Panc1 (cell line): ENCODE data around the gene ROBO4. TPM values are rescaled to one million over a fixed set of nuclear protein-coding genes. Genes with fewer than 3 reads are reported as not detected.

ENCODE experiments used
- ATAC-seq: fragments of 200-7000 bp; cut with Tn5 transposase; 2 replicates; pipeline ENCODE4 v1.9.1; 2020; ENCODE audit warnings: mild to moderate bottlenecking, moderate library complexity
- BruUV-seq: library from RNA; stranded (reverse); fragments of 400-500 nt; replicated peaks from 2 replicates; lab custom pipeline; 2021; lab: Mats Ljungman, UMichigan
- CTCF ChIA-PET: fragments of 300-600 bp; sonication (Branson Sonifier 250); formaldehyde crosslinking; loops from one replicate; lab custom pipeline; 2022; ENCODE audit warnings: antibody characterized with exemption; lab: Charles Lee
- POLR2A ChIA-PET: fragments of 300-600 bp; sonication (Branson Sonifier 250); formaldehyde crosslinking; loops from one replicate; lab custom pipeline; 2022; ENCODE audit warnings: antibody characterized with exemption; lab: Charles Lee
- DNase-seq: peaks from one replicate; pipeline ENCODE4 v3.0.0-alpha.2; 2010; ENCODE audit warnings: low read depth, low spot score
- H3K27ac ChIP-seq: 2 replicates; pipeline ENCODE4 v1.5.1; 2011; ENCODE audit warnings: mild to moderate bottlenecking, low read length, inconsistent platforms
- H3K27me3 ChIP-seq: fragments of 200-500 bp; sonication (Bioruptor generic); 2 replicates; pipeline ENCODE4 v1.6.0; 2014; ENCODE audit warnings: low read length, inconsistent platforms; ENCODE audit not compliant: control insufficient read depth, insufficient read depth
- H3K36me3 ChIP-seq: fragments of 200-500 bp; sonication (Bioruptor generic); 2 replicates; pipeline ENCODE4 v1.5.1; 2014; ENCODE audit warnings: inconsistent platforms, mild to moderate bottlenecking, low read length, moderate library complexity; ENCODE audit not compliant: control insufficient read depth, insufficient read depth
- H3K4me1 ChIP-seq: 2 replicates; pipeline ENCODE4 v1.5.1; 2011; ENCODE audit warnings: inconsistent platforms, mild to moderate bottlenecking, low read length, moderate library complexity; ENCODE audit not compliant: control insufficient read depth, insufficient read depth
- H3K4me3 ChIP-seq, 2 experiments: 2 replicates each; pipeline ENCODE4 v1.5.1; 2011 to 2012; ENCODE audit warnings: low read depth in 2 of 2, low read length in 2 of 2, mild to moderate bottlenecking in 2 of 2, inconsistent platforms in 1 of 2, moderate library complexity in 1 of 2
- H3K9me3 ChIP-seq: fragments of 200-500 bp; sonication (Bioruptor generic); 2 replicates; pipeline ENCODE4 v1.5.1; 2014; ENCODE audit warnings: low read depth, mild to moderate bottlenecking, inconsistent platforms, low read length, moderate library complexity; ENCODE audit not compliant: control insufficient read depth, insufficient read depth
- CTCF ChIP-seq: fragments of 450-650 bp; IDR thresholded peaks from 2 replicates; pipeline ENCODE4 v1.5.1; 2017; ENCODE audit warnings: mild to moderate bottlenecking
- POLR2AphosphoS5 ChIP-seq: IDR thresholded peaks from 2 replicates; pipeline ENCODE4 v1.6.1; 2012; ENCODE audit warnings: mild to moderate bottlenecking, low read depth, low read length, moderate library complexity
- REST ChIP-seq, 2 experiments: IDR thresholded peaks; 2 replicates each; pipeline ENCODE4 v1.6.1; 2011 to 2012; ENCODE audit warnings: low read depth in 2 of 2, control low read depth in 1 of 2, low read length in 1 of 2, mild to moderate bottlenecking in 1 of 2, moderate library complexity in 1 of 2; ENCODE audit not compliant: insufficient read depth in 1 of 2
- SIN3A ChIP-seq: IDR thresholded peaks from 2 replicates; pipeline ENCODE4 v1.6.1; 2012; ENCODE audit warnings: low read depth, mild to moderate bottlenecking, low read length, moderate library complexity, borderline replicate concordance; ENCODE audit not compliant: insufficient read depth
- TCF7L2 ChIP-seq: IDR thresholded peaks from 2 replicates; pipeline ENCODE4 v1.6.1; 2011; ENCODE audit warnings: mild to moderate bottlenecking, low read depth, low read length, inconsistent platforms
- in situ Hi-C: cut with HindIII; loops from 2 replicates; pipeline ENCODE4 v1.10.0; 2016; ENCODE audit warnings: low sequenced_read_pairs, low pct_unique_long_range_greater_than_20kb
- intact Hi-C: fragments of 100-400 bp; cut with micrococcal nuclease; formaldehyde crosslinking; loops from one replicate; pipeline ENCODE4 v1.10.0; 2022; ENCODE audit not compliant: unreplicated experiment
- total RNA-seq: library from RNA; stranded (reverse); gene quantifications from one replicate; pipeline ENCODE4 v1.2.1, GENCODE V29; 2021; ENCODE audit not compliant: unreplicated experiment

Gene ROBO4
- total RNA-seq, 1 experiment from 2014 or later, result 0.26 TPM

- ATAC-seq (no peak), DNase-seq (no peak)
- H3K4me3 ChIP-seq, result no peak overlapping the region
- intact Hi-C loops (no loop called here), in situ Hi-C loops (no loop called here)
- H3K4me1 ChIP-seq, result peaks cover 8% of the 10 kb centered on the region
- no peak overlapping the region for H3K27ac ChIP-seq
- no peaks in the 10 kb centered on the region for H3K27me3 ChIP-seq
- CTCF ChIA-PET, result no interaction called here
- POLR2A ChIA-PET, result no interaction called here
- H3K9me3 ChIP-seq, result no peaks in the 10 kb centered on the region
- no TSS peak for BruUV-seq
- TF ChIP-seq SIN3A, result no peak
- no peak for TF ChIP-seq CTCF
- TF ChIP-seq REST (IDR thresholded peaks at IDR 0.05; ENCODE audit: insufficient read depth in 1 of 2, low read depth in 2 of 2, low read length in 1 of 2), result no peak
- no peak for TF ChIP-seq TCF7L2
- TF ChIP-seq POLR2AphosphoS5, result no peak
- no peaks in the 10 kb centered on the region for H3K36me3 ChIP-seq
Observed at GRCh38 chr11:124880290-124880611, 17.4 kb downstream of the ROBO4 start.

GRCh38 chr11:124879493-124880289 lies 18.0 kb downstream of the ROBO4 start:
- CTCF ChIA-PET, result no interaction called here
- TF ChIP-seq SIN3A, result no peak
- TF ChIP-seq POLR2AphosphoS5, result no peak
- TF ChIP-seq TCF7L2, result no peak
- no peak for TF ChIP-seq REST (IDR thresholded peaks at IDR 0.05; ENCODE audit: insufficient read depth in 1 of 2, low read depth in 2 of 2, low read length in 1 of 2)
- TF ChIP-seq CTCF, result no peak
- no peak overlapping the region for H3K27ac ChIP-seq
- in situ Hi-C loops (no loop called here), intact Hi-C loops (no loop called here)
- DNase-seq, result no peak
- H3K27me3 ChIP-seq, result no peaks in the 10 kb centered on the region
- ATAC-seq, result no peak
- H3K4me3 ChIP-seq, result no peak overlapping the region
- no peaks in the 10 kb centered on the region for H3K36me3 ChIP-seq
- no TSS peak for BruUV-seq
- POLR2A ChIA-PET, result no interaction called here
- peaks cover 8% of the 10 kb centered on the region for H3K4me1 ChIP-seq
- H3K9me3 ChIP-seq, result no peaks in the 10 kb centered on the region
